ENCODE data around the gene CD3E.

DNA sequence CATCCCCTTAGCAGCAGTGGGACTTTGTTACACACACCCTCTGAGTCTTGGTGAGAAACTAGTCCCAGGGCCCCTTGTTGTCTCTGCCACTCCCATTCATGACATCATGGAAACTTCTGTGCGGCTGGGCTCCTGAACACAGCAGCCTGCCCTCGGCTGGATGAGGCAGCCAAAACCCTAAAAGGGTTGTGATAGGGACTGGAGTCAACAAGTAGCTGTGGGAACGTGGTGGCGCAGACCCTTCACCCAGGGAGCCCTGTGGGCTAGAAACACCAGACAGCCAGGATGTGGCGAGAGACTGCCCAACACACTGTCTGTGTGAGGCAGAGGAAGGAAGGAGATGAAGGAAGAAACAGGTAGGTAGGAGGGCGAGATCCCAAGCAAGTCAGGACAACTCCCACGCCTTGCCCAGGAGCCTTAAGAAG lies 34.1 kb downstream of the CD3E start:
- TF ChIP-seq, protein P1, sequence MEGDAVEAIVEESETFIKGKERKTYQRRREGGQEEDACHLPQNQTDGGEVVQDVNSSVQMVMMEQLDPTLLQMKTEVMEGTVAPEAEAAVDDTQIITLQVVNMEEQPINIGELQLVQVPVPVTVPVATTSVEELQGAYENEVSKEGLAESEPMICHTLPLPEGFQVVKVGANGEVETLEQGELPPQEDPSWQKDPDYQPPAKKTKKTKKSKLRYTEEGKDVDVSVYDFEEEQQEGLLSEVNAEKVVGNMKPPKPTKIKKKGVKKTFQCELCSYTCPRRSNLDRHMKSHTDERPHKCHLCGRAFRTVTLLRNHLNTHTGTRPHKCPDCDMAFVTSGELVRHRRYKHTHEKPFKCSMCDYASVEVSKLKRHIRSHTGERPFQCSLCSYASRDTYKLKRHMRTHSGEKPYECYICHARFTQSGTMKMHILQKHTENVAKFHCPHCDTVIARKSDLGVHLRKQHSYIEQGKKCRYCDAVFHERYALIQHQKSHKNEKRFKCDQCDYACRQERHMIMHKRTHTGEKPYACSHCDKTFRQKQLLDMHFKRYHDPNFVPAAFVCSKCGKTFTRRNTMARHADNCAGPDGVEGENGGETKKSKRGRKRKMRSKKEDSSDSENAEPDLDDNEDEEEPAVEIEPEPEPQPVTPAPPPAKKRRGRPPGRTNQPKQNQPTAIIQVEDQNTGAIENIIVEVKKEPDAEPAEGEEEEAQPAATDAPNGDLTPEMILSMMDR (IDR thresholded peaks at IDR 0.05), result no peak
- TF ChIP-seq POLR2A (IDR thresholded peaks at IDR 0.05), result no peak

Data from tibial nerve (tissue), 3 donors.